Neuron (in vitro differentiated cells): ENCODE measurements around the gene KISS1R.
"Not testable (repeated sequence)": the region's sequence is repeated elsewhere in the genome, so short reads cannot be mapped to it uniquely, and the experiment has no call there.

Experiments used
- H2AFZ ChIP-seq: one replicate; pipeline ENCODE4 v1.6.1; 2013; ENCODE audit warnings: low read depth, mild to moderate bottlenecking, inconsistent platforms, low read length, moderate library complexity
- H3K27me3 ChIP-seq: one replicate; pipeline ENCODE4 v1.6.1; 2013; ENCODE audit warnings: low read length; ENCODE audit not compliant: insufficient read depth
- H3K36me3 ChIP-seq: one replicate; pipeline ENCODE4 v1.6.1; 2013; ENCODE audit warnings: low read length; ENCODE audit not compliant: insufficient read depth
- H3K4me1 ChIP-seq: one replicate; pipeline ENCODE4 v1.6.1; 2013; ENCODE audit warnings: low read length; ENCODE audit not compliant: insufficient read depth
- H3K4me3 ChIP-seq: 2 replicates; pipeline ENCODE4 v1.5.1; 2013; ENCODE audit warnings: mild to moderate bottlenecking, low read length, moderate library complexity
- H3K9me3 ChIP-seq: one replicate; pipeline ENCODE4 v1.6.1; 2013; ENCODE audit warnings: low read length

Gene KISS1R

GRCh38 chr19:956766-957440, 39.8 kb downstream of the KISS1R start:
- Histone ChIP-seq H3K4me1 (peaks cover 15% of the 10 kb centered on the region), H3K4me3 (no peak overlapping the region), H2AFZ (no peak overlapping the region), H3K27me3 (no peaks in the 10 kb centered on the region), H3K36me3 (peaks cover under 1% of the 10 kb centered on the region), H3K9me3 (no peaks in the 10 kb centered on the region)

- not testable (repeated sequence) for H3K9me3 ChIP-seq, H3K27me3 ChIP-seq, H3K4me3 ChIP-seq, H3K36me3 ChIP-seq, H2AFZ ChIP-seq
- H3K4me1 ChIP-seq, result peaks cover 15% of the 10 kb centered on the region
These were observed 40.4 kb downstream of the KISS1R start for GRCh38 chr19:957578-957977.

GRCh38 chr19:958967-959855, 42.1 kb downstream of the KISS1R start:
- Histone ChIP-seq H3K36me3 (peaks cover 16% of the 10 kb centered on the region), H3K9me3 (peaks cover 2% of the 10 kb centered on the region), H3K4me1 (peaks cover 15% of the 10 kb centered on the region), H3K27me3 (no peaks in the 10 kb centered on the region), H3K4me3 (no peak overlapping the region), H2AFZ (no peak overlapping the region)

- Histone ChIP-seq H3K36me3 (peaks cover 23% of the 10 kb centered on the region), H3K4me3 (no peak overlapping the region), H3K9me3 (peaks cover 6% of the 10 kb centered on the region), H2AFZ (no peak overlapping the region), H3K4me1 (peaks cover 15% of the 10 kb centered on the region), H3K27me3 (no peaks in the 10 kb centered on the region)
These were observed 42.9 kb downstream of the KISS1R start for GRCh38 chr19:960020-960419.

- no peak overlapping the region for H3K4me3 ChIP-seq
- peaks cover 28% of the 10 kb centered on the region for H3K36me3 ChIP-seq
- H3K4me1 ChIP-seq, result peaks cover 15% of the 10 kb centered on the region
- H3K27me3 ChIP-seq, result no peaks in the 10 kb centered on the region
- H3K9me3 ChIP-seq, result peaks cover 9% of the 10 kb centered on the region
- no peak overlapping the region for H2AFZ ChIP-seq
These were observed 43.4 kb downstream of the KISS1R start for GRCh38 chr19:960601-960938.

GRCh38 chr19:961866-962620, 44.9 kb downstream of the KISS1R start:
- Histone ChIP-seq H3K4me3 (no peak overlapping the region), H3K9me3 (peaks cover 14% of the 10 kb centered on the region), H3K36me3 (peaks cover 35% of the 10 kb centered on the region), H3K4me1 (peaks cover 3% of the 10 kb centered on the region), H3K27me3 (no peaks in the 10 kb centered on the region), H2AFZ (no peak overlapping the region)

GRCh38 chr19:962683-963400, 45.7 kb downstream of the KISS1R start:
- Histone ChIP-seq H3K4me1 (peaks cover 3% of the 10 kb centered on the region), H2AFZ (no peak overlapping the region), H3K27me3 (no peaks in the 10 kb centered on the region), H3K4me3 (no peak overlapping the region), H3K36me3 (peaks cover 40% of the 10 kb centered on the region), H3K9me3 (peaks cover 14% of the 10 kb centered on the region)

- Histone ChIP-seq H2AFZ (no peak overlapping the region), H3K36me3 (peaks cover 44% of the 10 kb centered on the region), H3K4me1 (peaks cover 3% of the 10 kb centered on the region), H3K27me3 (no peaks in the 10 kb centered on the region), H3K4me3 (no peak overlapping the region), H3K9me3 (peaks cover 17% of the 10 kb centered on the region)
These were observed 46.4 kb downstream of the KISS1R start for GRCh38 chr19:963486-963951.

GRCh38 chr19:964116-964520, 47.0 kb downstream of the KISS1R start:
- Histone ChIP-seq H3K27me3 (no peaks in the 10 kb centered on the region), H3K9me3 (peaks cover 21% of the 10 kb centered on the region), H3K4me1 (peaks cover 3% of the 10 kb centered on the region), H3K36me3 (peaks cover 50% of the 10 kb centered on the region), H2AFZ (no peak overlapping the region), H3K4me3 (no peak overlapping the region)

- peaks cover 57% of the 10 kb centered on the region for H3K36me3 ChIP-seq
- no peak overlapping the region for H2AFZ ChIP-seq
- no peak overlapping the region for H3K4me3 ChIP-seq
- peaks cover 3% of the 10 kb centered on the region for H3K4me1 ChIP-seq
- H3K9me3 ChIP-seq, result peaks cover 25% of the 10 kb centered on the region
- no peaks in the 10 kb centered on the region for H3K27me3 ChIP-seq
These were observed 47.9 kb downstream of the KISS1R start for GRCh38 chr19:964761-965694.

- H3K27me3 ChIP-seq, result no peaks in the 10 kb centered on the region
- H3K9me3 ChIP-seq, result peaks cover 35% of the 10 kb centered on the region
- no peak overlapping the region for H2AFZ ChIP-seq
- no peak overlapping the region for H3K4me3 ChIP-seq
- H3K4me1 ChIP-seq, result no peaks in the 10 kb centered on the region
- peaks cover 67% of the 10 kb centered on the region for H3K36me3 ChIP-seq
These were observed 49.5 kb downstream of the KISS1R start for GRCh38 chr19:966485-967088.
